DOHH2 (cell line): ENCODE measurements around the gene C2orf49.

ENCODE experiments used
- CTCF ChIP-seq: fragments of 200-600 bp; sonication (generic); IDR thresholded peaks from one replicate; pipeline ENCODE4 v1.5.1; 2014; ENCODE audit warnings: antibody characterized with exemption, mild to moderate bottlenecking, low read depth, low read length; ENCODE audit not compliant: poor library complexity, severe bottlenecking
- EZH2phosphoT487 ChIP-seq: fragments of 200-600 bp; sonication (generic); IDR thresholded peaks from 2 replicates; pipeline ENCODE4 v1.6.1; 2017; ENCODE audit warnings: borderline replicate concordance, mild to moderate bottlenecking, antibody characterized with exemption, low read length, moderate library complexity, mixed read lengths

GRCh38 chr2:105337122-105338019, at the start of gene C2orf49:
- TF ChIP-seq CTCF (no peak), EZH2phosphoT487 (no peak)
